GM12872 (cell line): ENCODE measurements around the gene TEX101.

Source experiments
- CTCF ChIP-seq: IDR thresholded peaks from 3 replicates; pipeline ENCODE4 v1.5.1; 2011; ENCODE audit warnings: low read depth, mild to moderate bottlenecking, low read length, moderate library complexity; ENCODE audit not compliant: insufficient read depth

The TEX101 gene

DNA sequence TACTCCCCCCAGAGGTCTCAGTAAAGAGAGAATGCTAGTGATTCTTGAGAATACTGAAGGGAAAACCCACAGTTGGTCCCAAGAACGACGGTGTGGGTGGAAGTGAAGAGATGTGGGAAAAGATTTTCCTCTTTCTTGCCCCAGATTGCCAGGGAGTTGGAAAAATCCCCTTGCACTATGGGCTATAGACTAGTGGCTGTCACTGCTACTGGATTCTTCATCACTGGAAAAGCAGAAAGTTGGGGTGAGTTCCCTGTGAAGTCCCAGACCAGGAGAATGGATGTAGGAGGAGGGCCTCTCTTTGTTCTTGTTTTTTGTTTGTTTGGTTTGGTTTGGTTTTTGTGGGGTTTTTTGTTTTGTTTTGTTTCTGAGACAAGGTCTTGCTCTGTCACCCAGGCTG is 39.3 kb downstream of the TEX101 start:
- no peak for TF ChIP-seq CTCF

- no peak for TF ChIP-seq CTCF
Measured at GRCh38 chr19:43455321-43456113, 40.8 kb downstream of the TEX101 start.

DNA sequence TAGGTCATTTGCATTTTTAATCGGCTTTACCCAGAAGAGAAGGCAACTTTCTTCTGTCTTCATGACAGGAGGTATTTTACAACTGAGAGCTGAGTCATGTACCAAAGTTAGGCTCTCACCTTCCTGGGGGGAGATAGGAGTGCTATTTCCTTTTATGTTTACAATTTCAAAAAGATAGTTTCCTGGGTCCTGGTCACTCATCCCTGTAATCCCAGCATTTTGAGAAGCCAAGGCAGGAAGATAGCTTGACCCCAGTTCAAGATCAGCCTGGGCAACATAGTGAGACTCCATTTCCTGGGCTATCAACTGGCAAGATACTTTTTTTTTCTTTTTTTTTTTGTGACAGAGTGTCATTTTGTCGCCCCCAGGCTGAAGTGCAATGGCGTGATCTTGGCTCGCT is 43.1 kb downstream of the TEX101 start:
- no peak for TF ChIP-seq CTCF

GRCh38 chr19:43460362-43461016 is 45.8 kb downstream of the TEX101 start:
- TF ChIP-seq CTCF: no peak

GRCh38 chr19:43461303-43461702 is 46.6 kb downstream of the TEX101 start:
- no peak for TF ChIP-seq CTCF

- TF ChIP-seq CTCF: no peak
Measured at GRCh38 chr19:43462383-43462782, 47.7 kb downstream of the TEX101 start.

- TF ChIP-seq CTCF: no peak
Measured at GRCh38 chr19:43462785-43463380, 48.2 kb downstream of the TEX101 start.
